A673 (cell line): Measurements from ENCODE around the gene FKBP2. TPM values are rescaled to one million over a fixed set of nuclear protein-coding genes. Genes with fewer than 3 reads are reported as not detected.

Experiments
- BruUV-seq: library from RNA; stranded (reverse); fragments of 400-500 nt; replicated peaks from 2 replicates; lab custom pipeline; 2021; lab: Mats Ljungman, UMichigan
- CTCF ChIA-PET: fragments of 300-600 bp; sonication (Branson Sonifier 250); formaldehyde crosslinking; loops from one replicate; lab custom pipeline; 2022; ENCODE audit warnings: antibody characterized with exemption; lab: Charles Lee
- POLR2A ChIA-PET: fragments of 300-600 bp; sonication (Branson Sonifier 250); formaldehyde crosslinking; loops from one replicate; lab custom pipeline; 2022; ENCODE audit warnings: antibody characterized with exemption; ENCODE audit not compliant: low non-redundant PET; lab: Charles Lee
- DNase-seq: peaks from one replicate; pipeline ENCODE4 v3.0.0-alpha.2; 2015; ENCODE audit warnings: low spot score
- H3K27ac ChIP-seq: fragments of 200-600 bp; sonication (generic); 2 replicates; pipeline ENCODE4 v1.5.1; 2016; ENCODE audit warnings: mixed run types, low read depth, mild to moderate bottlenecking, mixed read lengths, antibody characterized with exemption, low read length; ENCODE audit not compliant: poor library complexity, severe bottlenecking
- H3K27me3 ChIP-seq: fragments of 200-600 bp; sonication (generic); replicated peaks from 2 replicates; pipeline ENCODE4 v1.6.1; 2017; ENCODE audit warnings: mixed run types, low read depth, mild to moderate bottlenecking, mixed read lengths, antibody characterized with exemption, low read length; ENCODE audit not compliant: insufficient read depth, poor library complexity
- H3K36me3 ChIP-seq: fragments of 200-600 bp; sonication (generic); 2 replicates; pipeline ENCODE4 v1.6.1; 2016; ENCODE audit warnings: mixed run types, mild to moderate bottlenecking, mixed read lengths, antibody characterized with exemption, low read length; ENCODE audit not compliant: insufficient read depth, poor library complexity, severe bottlenecking
- H3K4me1 ChIP-seq: fragments of 200-600 bp; sonication (generic); 2 replicates; pipeline ENCODE4 v1.6.1; 2017; ENCODE audit warnings: mixed run types, mild to moderate bottlenecking, mixed read lengths, antibody characterized with exemption, low read length; ENCODE audit not compliant: insufficient read depth, poor library complexity, severe bottlenecking
- H3K4me3 ChIP-seq: fragments of 200-600 bp; sonication (generic); 2 replicates; pipeline ENCODE4 v1.5.1; 2016; ENCODE audit warnings: low read depth, mixed run types, mild to moderate bottlenecking, mixed read lengths, low read length; ENCODE audit not compliant: poor library complexity, severe bottlenecking
- H3K9me3 ChIP-seq: fragments of 200-600 bp; sonication (generic); 2 replicates; pipeline ENCODE4 v1.6.1; 2016; ENCODE audit warnings: mixed run types, low read depth, mild to moderate bottlenecking, mixed read lengths, antibody characterized with exemption, low read length; ENCODE audit not compliant: poor library complexity, severe bottlenecking
- EZH2 ChIP-seq: fragments of 200-600 bp; sonication (generic); IDR thresholded peaks from 2 replicates; pipeline ENCODE4 v1.6.1; 2017; ENCODE audit warnings: borderline replicate concordance, low read depth, mild to moderate bottlenecking, mixed read lengths, antibody characterized with exemption, low read length; ENCODE audit not compliant: poor library complexity, severe bottlenecking
- intact Hi-C: fragments of 100-400 bp; cut with micrococcal nuclease; formaldehyde crosslinking; loops from one replicate; pipeline ENCODE4 v1.10.0; 2022; ENCODE audit not compliant: unreplicated experiment
- total RNA-seq: library from RNA; stranded (reverse); gene quantifications from 2 replicates; pipeline ENCODE4 v1.2.3, GENCODE V29; 2021
- TF ChIP-seq, protein P1 (sequence below): fragments of 300-800, 200-600 bp; sonication (generic); conservative IDR thresholded peaks from 2 replicates; pipeline ENCODE4 v1.5.1; 2017; ENCODE audit warnings: low read depth, mild to moderate bottlenecking, antibody characterized with exemption, low read length, moderate library complexity, mixed read lengths

The FKBP2 gene
- total RNA-seq, 1 experiment from 2014 or later, result 57.5 TPM

DNA sequence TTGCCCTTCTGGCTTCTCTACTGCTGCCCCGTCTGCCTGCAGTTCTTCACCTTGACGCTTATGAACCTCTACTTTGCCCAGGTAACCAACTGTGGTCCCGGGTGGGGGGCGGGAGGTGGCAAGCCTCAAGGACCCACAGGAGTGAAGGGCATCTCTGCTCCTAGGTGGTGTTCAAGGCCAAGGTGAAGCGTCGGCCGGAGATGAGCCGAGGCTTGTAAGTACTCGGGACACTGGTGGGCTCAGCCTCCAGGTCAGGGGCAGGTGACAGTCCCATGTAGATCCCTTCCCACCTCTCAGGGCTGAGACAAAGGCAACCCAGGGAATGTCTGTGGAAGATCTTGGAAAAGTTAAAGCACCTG is 45.9 kb downstream of the FKBP2 start:
- CTCF ChIA-PET, result interaction anchor here (0.9 kb wide), 1 partner anchor 14 kb away, joined by 4 read pairs; no protein-coding TSS in a partner anchor
- TF ChIP-seq, protein P1, sequence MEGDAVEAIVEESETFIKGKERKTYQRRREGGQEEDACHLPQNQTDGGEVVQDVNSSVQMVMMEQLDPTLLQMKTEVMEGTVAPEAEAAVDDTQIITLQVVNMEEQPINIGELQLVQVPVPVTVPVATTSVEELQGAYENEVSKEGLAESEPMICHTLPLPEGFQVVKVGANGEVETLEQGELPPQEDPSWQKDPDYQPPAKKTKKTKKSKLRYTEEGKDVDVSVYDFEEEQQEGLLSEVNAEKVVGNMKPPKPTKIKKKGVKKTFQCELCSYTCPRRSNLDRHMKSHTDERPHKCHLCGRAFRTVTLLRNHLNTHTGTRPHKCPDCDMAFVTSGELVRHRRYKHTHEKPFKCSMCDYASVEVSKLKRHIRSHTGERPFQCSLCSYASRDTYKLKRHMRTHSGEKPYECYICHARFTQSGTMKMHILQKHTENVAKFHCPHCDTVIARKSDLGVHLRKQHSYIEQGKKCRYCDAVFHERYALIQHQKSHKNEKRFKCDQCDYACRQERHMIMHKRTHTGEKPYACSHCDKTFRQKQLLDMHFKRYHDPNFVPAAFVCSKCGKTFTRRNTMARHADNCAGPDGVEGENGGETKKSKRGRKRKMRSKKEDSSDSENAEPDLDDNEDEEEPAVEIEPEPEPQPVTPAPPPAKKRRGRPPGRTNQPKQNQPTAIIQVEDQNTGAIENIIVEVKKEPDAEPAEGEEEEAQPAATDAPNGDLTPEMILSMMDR, result no peak
- no peak for TF ChIP-seq EZH2
- peak overlapping the region; percentile 87 for H3K4me3 ChIP-seq
- peaks cover 16% of the 10 kb centered on the region for H3K4me1 ChIP-seq
- H3K9me3 ChIP-seq, result no peaks in the 10 kb centered on the region
- H3K27me3 ChIP-seq, result peaks cover 18% of the 10 kb centered on the region
- intact Hi-C loops, result no loop called here
- DNase-seq, result no peak
- BruUV-seq, result no TSS peak
- H3K36me3 ChIP-seq, result peaks cover 6% of the 10 kb centered on the region
- POLR2A ChIA-PET, result no interaction called here
- no peak overlapping the region for H3K27ac ChIP-seq

DNA sequence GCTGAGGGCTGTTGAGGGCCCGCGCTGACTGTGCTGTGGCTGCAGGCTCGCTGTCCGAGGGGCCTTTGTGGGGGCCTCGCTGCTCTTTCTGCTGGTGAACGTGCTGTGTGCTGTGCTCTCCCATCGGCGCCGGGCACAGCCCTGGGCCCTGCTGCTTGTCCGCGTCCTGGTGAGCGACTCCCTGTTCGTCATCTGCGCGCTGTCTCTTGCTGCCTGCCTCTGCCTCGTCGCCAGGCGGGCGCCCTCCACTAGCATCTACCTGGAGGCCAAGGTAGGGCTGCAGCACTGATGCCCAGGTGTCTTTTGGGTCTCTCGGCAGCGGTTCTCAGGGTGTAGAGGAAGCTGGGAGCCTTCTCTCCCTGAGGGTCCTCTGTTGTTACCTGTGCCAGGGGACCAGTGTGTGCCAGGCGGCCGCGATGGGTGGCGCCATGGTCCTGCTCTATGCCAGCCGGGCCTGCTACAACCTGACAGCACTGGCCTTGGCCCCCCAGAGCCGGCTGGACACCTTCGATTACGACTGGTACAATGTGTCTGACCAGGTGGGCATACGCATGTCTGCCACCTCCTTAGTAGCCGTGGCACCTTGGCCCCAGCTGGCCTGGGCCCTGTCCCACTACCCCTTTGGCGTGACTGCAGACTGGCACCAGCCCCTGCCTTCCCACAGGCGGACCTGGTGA is 46.9 kb downstream of the FKBP2 start:
- no peaks in the 10 kb centered on the region for H3K36me3 ChIP-seq
- no peaks in the 10 kb centered on the region for H3K9me3 ChIP-seq
- TF ChIP-seq EZH2, result no peak
- TF ChIP-seq, protein P1, result no peak
- H3K27me3 ChIP-seq, result peaks cover 28% of the 10 kb centered on the region
- no TSS peak for BruUV-seq
- H3K4me1 ChIP-seq, result peaks cover 21% of the 10 kb centered on the region
- ChIA-PET POLR2A (interaction anchor here (0.7 kb wide), 1 partner anchor 77 kb away, joined by 4 read pairs; no protein-coding TSS in a partner anchor), CTCF (interaction anchor here (0.9 kb wide), 1 partner anchor 13 kb away, joined by 4 read pairs; no protein-coding TSS in a partner anchor)
- H3K4me3 ChIP-seq, result no peak overlapping the region
- no peak overlapping the region for H3K27ac ChIP-seq
- DNase-seq, result no peak
- intact Hi-C loops, result no loop called here

DNA sequence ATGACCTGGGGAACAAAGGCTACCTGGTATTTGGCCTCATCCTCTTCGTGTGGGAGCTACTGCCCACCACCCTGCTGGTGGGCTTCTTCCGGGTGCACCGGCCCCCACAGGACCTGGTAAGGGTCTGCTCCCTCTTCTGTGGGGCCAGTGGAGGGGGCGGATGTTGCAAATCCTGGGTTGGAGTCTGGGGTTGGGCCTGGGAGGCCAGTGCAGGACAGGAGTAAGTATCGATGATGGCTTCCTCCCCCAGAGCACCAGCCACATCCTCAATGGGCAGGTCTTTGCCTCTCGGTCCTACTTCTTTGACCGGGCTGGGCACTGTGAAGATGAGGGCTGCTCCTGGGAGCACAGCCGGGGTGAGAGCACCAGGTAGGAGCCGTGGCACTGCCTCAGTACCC is 47.5 kb downstream of the FKBP2 start:
- intact Hi-C loops, result no loop called here
- Histone ChIP-seq H3K27me3 (peaks cover 33% of the 10 kb centered on the region), H3K36me3 (no peaks in the 10 kb centered on the region), H3K4me1 (peaks cover 21% of the 10 kb centered on the region), H3K27ac (no peak overlapping the region), H3K9me3 (no peaks in the 10 kb centered on the region), H3K4me3 (no peak overlapping the region)
- TF ChIP-seq, protein P1, result no peak
- no peak for TF ChIP-seq EZH2
- ChIA-PET POLR2A (interaction anchor here (0.7 kb wide), 1 partner anchor 77 kb away, joined by 4 read pairs; no protein-coding TSS in a partner anchor), CTCF (no interaction called here)
- BruUV-seq, result no TSS peak
- no peak for DNase-seq
